Measurements from ENCODE around the gene CCDC157.

GRCh38 chr22:30323246-30323645 lies 33.6 kb upstream of the CCDC157 start:
- TF ChIP-seq CTCF (conservative IDR thresholded peaks at IDR 0.05), result no peak
- TF ChIP-seq EZH2 (IDR thresholded peaks at IDR 0.05; ENCODE audit: low read depth), result no peak
